Activated CD4-positive, alpha-beta T cell treated with anti-CD3 and anti-CD28 coated beads, Interleukin-2, amount 50 U/mL, for 4 hours (primary cell): Measurements from ENCODE around the gene GPR62.

ENCODE experiments used
- DNase-seq, 2 experiments: peaks; one replicate each; pipeline ENCODE4 v3.0.0-alpha.2; 2020

GPR62 gene

DNA sequence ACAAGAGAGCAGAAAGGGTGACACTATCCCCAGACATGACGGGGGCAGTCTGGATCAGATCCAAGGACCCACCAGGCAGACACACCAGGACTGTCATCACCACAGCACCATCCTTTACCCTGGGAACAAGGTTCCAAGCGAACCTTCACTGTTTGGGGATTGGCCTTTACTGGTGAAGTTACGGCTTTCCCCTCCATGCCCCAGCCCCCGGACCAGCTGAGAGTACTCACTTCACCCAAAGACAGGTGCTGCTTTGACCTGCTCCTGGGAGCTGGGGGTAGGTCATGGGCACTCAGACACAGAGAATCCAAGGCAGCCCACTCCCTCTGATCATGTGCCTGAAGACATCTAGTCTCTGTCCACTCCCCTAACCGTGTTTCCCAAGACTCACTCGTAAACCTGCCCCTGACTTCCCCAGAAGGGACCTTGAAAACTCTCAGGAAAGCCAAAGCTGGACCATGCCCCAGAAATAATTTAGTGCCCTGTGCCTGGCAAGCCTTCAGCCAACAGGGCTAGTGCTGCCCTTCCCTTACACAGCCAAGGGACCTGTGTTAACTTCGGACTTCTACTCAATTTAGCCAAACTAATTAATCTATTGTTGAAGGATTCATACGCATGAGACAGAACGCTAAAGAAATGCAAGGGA, 16.3 kb upstream of the GPR62 start:
- DNase-seq: no peak

DNA sequence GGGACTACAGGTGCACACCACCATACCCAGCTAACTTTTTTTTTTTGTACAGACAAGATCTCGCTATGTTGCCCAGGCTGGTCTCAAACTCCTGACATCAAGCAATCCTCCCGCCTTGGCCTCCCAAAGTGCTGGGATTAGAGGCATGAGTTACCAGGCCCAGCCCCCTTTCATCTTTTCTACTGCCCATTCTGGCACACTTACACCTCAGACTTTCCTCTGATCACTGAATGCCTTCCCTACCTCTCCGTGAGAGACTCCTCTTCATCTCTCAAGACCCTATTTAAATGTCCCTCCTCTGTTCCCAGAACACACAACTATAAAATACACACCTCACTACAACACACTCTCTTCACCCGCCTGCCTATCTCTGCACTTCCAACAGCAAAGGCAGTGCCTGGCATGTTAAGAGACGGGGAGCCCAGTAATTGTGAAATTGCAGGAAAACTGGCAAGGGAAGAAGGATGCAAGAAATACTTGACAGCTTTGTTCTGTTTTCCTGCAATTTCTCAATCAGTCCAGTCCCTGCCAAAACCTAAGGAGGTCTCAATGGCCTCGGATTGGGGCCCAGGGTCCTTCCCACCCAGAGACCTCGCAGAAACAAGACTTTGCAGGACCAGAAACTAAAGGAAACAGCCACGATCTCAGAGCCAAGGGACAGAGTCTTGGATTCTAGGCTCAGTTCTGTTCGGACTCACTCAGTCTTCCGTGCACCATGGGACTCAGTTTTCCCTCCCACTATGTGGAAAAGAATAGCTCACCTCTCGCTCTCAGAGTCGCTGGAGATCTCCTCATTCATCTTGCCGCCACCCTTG, 14.3 kb upstream of the GPR62 start:
- no peak for DNase-seq

GRCh38 chr3:51941463-51941797, 13.8 kb upstream of the GPR62 start:
- no peak for DNase-seq

DNA sequence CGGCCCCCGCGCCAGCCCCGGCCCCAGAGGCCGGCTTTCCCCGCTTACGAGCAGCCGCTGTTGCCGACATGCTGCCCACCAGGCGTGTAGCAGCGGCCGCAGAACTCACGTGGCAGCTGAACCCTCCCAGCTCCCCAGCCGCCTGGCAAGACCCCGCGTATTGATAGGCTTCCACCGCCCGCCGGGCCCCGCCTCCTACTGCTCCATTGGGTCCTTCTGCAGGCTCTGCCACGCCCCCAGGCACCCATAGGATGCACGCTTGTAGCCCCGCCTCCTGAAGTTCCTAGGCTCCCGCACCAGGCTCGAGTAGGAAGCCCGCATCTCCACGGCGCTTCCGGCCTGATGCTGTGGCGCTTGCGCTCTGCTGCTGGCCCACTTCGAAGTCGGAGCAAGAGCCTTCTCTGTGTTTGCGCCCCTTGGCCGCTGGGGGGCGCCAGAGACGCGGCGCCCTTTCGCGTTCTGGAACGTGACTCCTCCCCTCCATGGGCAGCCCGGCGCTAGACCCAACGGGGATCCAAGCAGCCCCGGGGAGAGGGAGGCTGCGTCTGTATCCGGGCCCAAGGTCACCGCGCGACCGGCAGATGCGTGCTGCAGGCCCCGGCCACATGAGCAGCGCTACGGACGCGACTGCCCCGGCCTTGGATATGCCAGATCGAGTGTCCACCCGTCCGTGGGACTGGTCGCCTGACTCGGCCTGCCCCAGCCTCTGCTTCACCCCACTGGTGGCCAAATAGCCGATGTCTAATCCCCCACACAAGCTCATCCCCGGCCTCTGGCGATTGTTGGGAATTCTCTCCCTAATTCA, 13.2 kb upstream of the GPR62 start, which contains the start of the genes PARP3 and RRP9:
Gene PARP3, plus strand, starts transcription at position 566 of the 805 bp plus-strand sequence. CDS start 993 bp downstream, outside the sequence.
Gene RRP9, minus strand, starts transcription at position 107 of the 805 bp plus-strand sequence. Its CDS starts 37 bp downstream, at position 70.
- peak; percentile 99 to 100 for DNase-seq

- peak; percentile 57 to 62 for DNase-seq
Observed at GRCh38 chr3:51942603-51943450, 12.4 kb upstream of the GPR62 start.

GRCh38 chr3:51943451-51944391, 11.5 kb upstream of the GPR62 start:
- no peak for DNase-seq

DNA sequence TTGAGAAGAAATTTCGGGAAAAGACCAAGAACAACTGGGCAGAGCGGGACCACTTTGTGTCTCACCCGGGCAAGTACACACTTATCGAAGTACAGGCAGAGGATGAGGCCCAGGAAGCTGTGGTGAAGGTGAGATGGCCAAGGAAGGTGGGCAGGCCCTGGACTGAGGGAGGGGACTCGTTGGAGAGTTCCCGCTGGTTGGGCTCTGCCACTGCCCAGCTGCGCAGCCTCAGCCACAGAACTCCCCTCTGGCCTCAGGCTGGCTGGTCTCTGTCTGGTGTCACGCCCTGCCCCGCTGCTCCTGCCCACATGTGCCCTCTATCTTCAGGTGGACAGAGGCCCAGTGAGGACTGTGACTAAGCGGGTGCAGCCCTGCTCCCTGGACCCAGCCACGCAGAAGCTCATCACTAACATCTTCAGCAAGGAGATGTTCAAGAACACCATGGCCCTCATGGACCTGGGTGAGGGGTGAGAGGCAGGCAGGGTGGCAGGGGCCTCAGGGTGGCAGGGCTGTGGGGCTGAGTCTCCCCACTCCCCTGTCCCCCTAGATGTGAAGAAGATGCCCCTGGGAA, 10.6 kb upstream of the GPR62 start:
- DNase-seq: no peak

- DNase-seq: no peak
Observed at GRCh38 chr3:51945031-51945840, 9.9 kb upstream of the GPR62 start.

DNA sequence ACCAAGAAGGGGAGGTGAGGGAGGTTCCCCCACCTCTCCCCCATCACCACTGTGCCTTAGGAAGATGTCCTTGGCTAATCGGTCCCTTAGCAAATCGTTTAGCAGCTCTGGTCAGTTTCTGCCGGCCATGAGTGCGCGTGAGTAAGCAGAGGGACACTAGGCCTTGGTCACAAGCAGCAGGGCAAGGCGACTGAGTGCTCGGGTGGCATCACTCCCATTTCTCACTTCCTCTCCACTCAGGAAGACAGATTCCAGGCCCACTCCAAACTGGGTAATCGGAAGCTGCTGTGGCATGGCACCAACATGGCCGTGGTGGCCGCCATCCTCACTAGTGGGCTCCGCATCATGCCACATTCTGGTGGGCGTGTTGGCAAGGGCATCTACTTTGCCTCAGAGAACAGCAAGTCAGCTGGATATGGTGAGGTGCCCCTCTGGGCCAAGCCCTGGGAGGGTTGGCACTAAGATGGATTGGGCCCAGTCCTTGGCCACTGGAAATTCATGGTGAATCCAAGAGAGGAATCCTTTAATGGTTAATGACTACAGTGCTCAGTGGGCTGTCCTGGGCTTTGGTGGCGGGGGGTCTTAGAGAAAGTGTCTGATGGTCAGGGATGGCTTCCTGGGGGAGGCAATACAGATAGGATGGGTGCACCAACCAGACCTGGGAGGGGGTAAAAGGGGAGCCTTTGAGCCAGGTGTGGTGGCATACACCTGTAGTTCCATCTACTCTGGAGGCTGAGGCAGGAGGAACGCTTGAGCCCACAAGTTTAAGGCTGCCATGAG, 9.1 kb upstream of the GPR62 start:
- DNase-seq: no peak

GRCh38 chr3:51946796-51947195, 8.4 kb upstream of the GPR62 start:
- DNase-seq: no peak

DNA sequence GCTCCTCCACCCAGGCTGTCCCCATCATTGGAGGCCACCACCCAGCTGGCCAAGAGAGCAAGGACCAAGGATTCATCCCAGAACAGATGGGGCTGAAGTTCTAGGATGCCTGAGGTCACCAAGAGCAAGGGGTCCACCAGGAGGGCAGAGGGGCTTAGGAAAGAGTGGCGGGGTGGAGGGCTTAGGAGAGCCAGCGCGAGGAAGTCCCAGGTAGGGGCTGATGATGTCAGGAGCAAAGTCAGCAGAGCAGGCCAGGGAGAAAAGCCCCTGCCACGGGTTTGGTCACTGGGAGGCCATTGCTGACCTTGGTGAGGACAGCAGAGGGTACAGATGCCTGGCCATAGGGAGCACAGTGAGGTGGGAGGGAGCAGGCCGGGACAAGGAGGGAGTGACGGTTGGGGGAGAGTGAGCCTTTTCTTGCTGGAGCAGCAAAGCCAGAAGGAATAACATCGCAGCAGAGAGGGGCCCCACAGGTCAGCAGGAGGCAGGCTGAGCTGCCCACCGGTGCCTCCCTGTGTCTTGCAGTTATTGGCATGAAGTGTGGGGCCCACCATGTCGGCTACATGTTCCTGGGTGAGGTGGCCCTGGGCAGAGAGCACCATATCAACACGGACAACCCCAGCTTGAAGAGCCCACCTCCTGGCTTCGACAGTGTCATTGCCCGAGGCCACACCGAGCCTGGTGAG, 7.8 kb upstream of the GPR62 start:
- no peak for DNase-seq

DNA sequence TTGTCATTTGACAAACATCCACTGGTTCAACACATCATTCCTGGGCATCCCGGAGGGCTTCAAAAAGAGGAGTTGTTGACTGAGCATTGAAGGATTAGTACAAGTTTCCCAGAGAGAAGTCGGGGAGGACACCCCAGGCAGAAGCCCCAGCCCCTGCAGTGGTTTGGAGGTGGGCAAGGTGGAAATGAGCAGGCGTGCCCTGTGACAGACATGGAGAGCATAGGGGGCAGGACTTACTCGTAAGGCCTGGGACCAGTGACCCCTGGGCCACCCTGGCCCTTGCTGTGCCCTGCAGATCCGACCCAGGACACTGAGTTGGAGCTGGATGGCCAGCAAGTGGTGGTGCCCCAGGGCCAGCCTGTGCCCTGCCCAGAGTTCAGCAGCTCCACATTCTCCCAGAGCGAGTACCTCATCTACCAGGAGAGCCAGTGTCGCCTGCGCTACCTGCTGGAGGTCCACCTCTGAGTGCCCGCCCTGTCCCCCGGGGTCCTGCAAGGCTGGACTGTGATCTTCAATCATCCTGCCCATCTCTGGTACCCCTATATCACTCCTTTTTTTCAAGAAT, 7.1 kb upstream of the GPR62 start:
- no peak for DNase-seq

DNA sequence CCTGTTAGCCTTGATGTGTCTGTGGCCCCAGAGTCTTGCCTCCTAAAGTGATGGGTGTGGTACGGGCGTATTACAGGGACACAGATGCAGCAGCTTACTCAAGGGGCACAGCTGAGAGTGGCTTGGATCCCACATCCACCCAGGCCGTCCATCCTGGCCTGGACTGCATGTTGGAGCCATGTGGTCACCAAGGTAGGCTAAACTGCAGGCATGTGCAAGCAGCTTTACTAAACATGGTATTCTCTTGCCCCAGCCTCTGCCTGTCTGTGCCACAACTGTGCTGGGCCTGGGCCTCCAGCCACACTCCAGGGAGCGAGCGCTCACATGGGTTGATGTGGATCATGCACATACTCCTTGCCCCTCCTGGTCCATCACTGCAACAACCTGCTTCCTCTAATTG, 6.1 kb upstream of the GPR62 start:
- DNase-seq: no peak

- no peak for DNase-seq
Observed at GRCh38 chr3:51950899-51951298, 4.3 kb upstream of the GPR62 start.

GRCh38 chr3:51953445-51953844, 1.7 kb upstream of the GPR62 start:
- DNase-seq: no peak

DNA sequence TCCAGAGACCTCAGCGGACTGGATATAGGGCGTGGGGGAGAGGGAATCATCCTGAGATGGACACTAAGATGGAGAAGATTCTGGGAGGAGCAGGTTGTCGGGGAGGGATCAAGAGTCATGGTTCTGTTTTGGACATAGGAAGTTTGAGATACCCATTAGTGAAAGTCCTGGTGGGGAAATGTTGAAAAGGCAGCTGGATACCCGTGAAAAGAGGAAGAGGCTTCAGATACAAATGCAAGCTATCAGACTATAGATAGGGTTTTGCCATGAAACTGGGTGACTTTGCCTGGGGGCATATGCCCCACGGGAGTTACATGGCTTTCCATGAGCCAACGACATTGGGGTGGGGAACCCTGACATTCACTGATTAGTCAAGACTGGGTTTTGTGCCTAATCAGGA, 1.1 kb upstream of the GPR62 start:
- no peak for DNase-seq

DNA sequence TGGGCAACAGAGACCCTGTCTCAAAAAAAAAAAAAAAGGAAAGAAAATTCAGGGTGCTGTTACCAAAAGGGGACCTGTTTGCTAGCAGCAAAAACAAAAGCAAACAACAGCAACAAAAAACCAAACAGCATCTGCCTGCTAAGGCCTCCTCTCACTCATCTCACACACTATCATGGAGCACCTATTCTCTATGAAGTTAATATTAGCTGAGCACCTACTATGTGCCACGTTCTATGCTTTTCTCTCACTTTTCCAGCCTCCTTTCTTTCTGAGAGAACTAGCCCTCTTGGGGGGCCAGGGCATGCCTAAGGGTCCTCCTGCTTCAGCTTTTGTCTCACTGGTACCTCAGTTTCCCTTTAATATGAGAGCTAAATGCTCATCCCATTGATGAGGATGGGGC, 468 bp upstream of the GPR62 start:
- no peak for DNase-seq
